Naive B cell (primary cell): ENCODE results near the gene GPR143. TPM values are rescaled to one million over a fixed set of nuclear protein-coding genes. Genes with fewer than 3 reads are reported as not detected.
A peak's percentile ranks its signal among the peaks of the same experiment; 100 is the strongest.

ENCODE experiments used
- ATAC-seq, 2 donors: fragments of 150-1000 bp; cut with Tn5 transposase; 2 replicates each; pipeline ENCODE4 v1.10.0; 2021; ENCODE audit warnings: low read depth in 2 of 2, mild to moderate bottlenecking in 2 of 2, moderate library complexity in 2 of 2
- DNase-seq: peaks from one replicate; pipeline ENCODE4 v3.0.0; 2022
- H3K27ac Mint-ChIP-seq, 6 donors: one replicate each; pipeline ENCODE4 v1.8.0; 2020 to 2022; ENCODE audit warnings: mild to moderate bottlenecking in 6 of 6, mixed read lengths in 6 of 6, moderate library complexity in 5 of 6, inconsistent platforms in 2 of 6
- H3K27me3 Mint-ChIP-seq, 3 donors: one replicate each; pipeline ENCODE4 v1.8.0; 2021 to 2022; ENCODE audit warnings: mixed read lengths in 3 of 3, mild to moderate bottlenecking in 1 of 3
- H3K36me3 Mint-ChIP-seq, 2 donors: one replicate each; pipeline ENCODE4 v1.8.0; 2020 to 2022; ENCODE audit warnings: mixed read lengths in 2 of 2, inconsistent platforms in 1 of 2, mild to moderate bottlenecking in 1 of 2
- H3K4me1 Mint-ChIP-seq, 3 donors: one replicate each; pipeline ENCODE4 v1.8.0; 2020 to 2022; ENCODE audit warnings: mixed read lengths in 3 of 3, inconsistent platforms in 1 of 3, mild to moderate bottlenecking in 1 of 3, moderate library complexity in 1 of 3
- H3K4me3 Mint-ChIP-seq, 8 donors: one replicate each; pipeline ENCODE4 v1.8.0; 2020 to 2022; ENCODE audit warnings: mild to moderate bottlenecking in 8 of 8, mixed read lengths in 8 of 8, moderate library complexity in 8 of 8, inconsistent platforms in 2 of 8
- H3K9me3 Mint-ChIP-seq, 7 donors: one replicate each; pipeline ENCODE4 v1.8.0; 2020 to 2022; ENCODE audit warnings: mixed read lengths in 7 of 7, mild to moderate bottlenecking in 5 of 7, inconsistent platforms in 2 of 7, moderate library complexity in 1 of 7
- polyA plus RNA-seq, 6 donors: library from polyadenylated mRNA; unstranded; fragments of 300-500 nt; fragmentation: Illumina TruSeq; gene quantifications; one replicate each; pipeline ENCODE4 v1.2.3, GENCODE V29; 2021; ENCODE audit warnings: low read depth in 6 of 6

GPR143 gene
- polyA plus RNA-seq, 6 donors from 2014 or later, result 0.17 to 0.53 (median 0.23) TPM; not detected in 3

GRCh38 chrX:9693307-9694001, 72.2 kb downstream of the GPR143 start:
- no peaks in the 10 kb centered on the region for H3K27me3 Mint-ChIP-seq
- H3K9me3 Mint-ChIP-seq, result peaks cover 0 to 3% (median 0%) of the 10 kb centered on the region in 7 donors
- no peak overlapping the region for H3K27ac Mint-ChIP-seq
- ATAC-seq, result no peak
- H3K4me3 Mint-ChIP-seq, result no peak overlapping the region
- H3K36me3 Mint-ChIP-seq, result peaks cover 6 to 16% of the 10 kb centered on the region in 2 donors
- DNase-seq, result no peak
- no peaks in the 10 kb centered on the region for H3K4me1 Mint-ChIP-seq

- Mint-ChIP-seq H3K36me3 (peaks cover 19% of the 10 kb centered on the region in 2 donors), H3K4me1 (no peaks in the 10 kb centered on the region), H3K4me3 (no peak overlapping the region), H3K9me3 (peaks cover 0 to 4% (median 3%) of the 10 kb centered on the region in 7 donors), H3K27me3 (no peaks in the 10 kb centered on the region), H3K27ac (no peak overlapping the region)
- DNase-seq, result no peak
- ATAC-seq, result no peak
These were observed 75.6 kb downstream of the GPR143 start for GRCh38 chrX:9690046-9690445.

GRCh38 chrX:9688833-9689232, 76.8 kb downstream of the GPR143 start:
- no peak for DNase-seq
- H3K27ac Mint-ChIP-seq, result no peak overlapping the region
- H3K36me3 Mint-ChIP-seq, result peaks cover 17 to 20% of the 10 kb centered on the region in 2 donors
- no peaks in the 10 kb centered on the region for H3K27me3 Mint-ChIP-seq
- H3K4me3 Mint-ChIP-seq, result no peak overlapping the region
- peaks cover 0 to 4% (median 1%) of the 10 kb centered on the region in 7 donors for H3K9me3 Mint-ChIP-seq
- no peaks in the 10 kb centered on the region for H3K4me1 Mint-ChIP-seq
- no peak for ATAC-seq

GRCh38 chrX:9687899-9688298, 77.7 kb downstream of the GPR143 start:
- Mint-ChIP-seq H3K9me3 (peaks cover 0 to 4% (median 2%) of the 10 kb centered on the region in 7 donors), H3K4me3 (no peak overlapping the region), H3K27me3 (no peaks in the 10 kb centered on the region), H3K4me1 (no peaks in the 10 kb centered on the region), H3K36me3 (peaks cover 17 to 20% of the 10 kb centered on the region in 2 donors), H3K27ac (no peak overlapping the region)
- ATAC-seq (no peak), DNase-seq (no peak)

- no peak for DNase-seq
- Mint-ChIP-seq H3K4me1 (peaks cover 0 to 13% (median 3%) of the 10 kb centered on the region in 3 donors), H3K27ac (no peak overlapping the region), H3K36me3 (peaks cover 10 to 20% of the 10 kb centered on the region in 2 donors), H3K4me3 (no peak overlapping the region), H3K27me3 (no peaks in the 10 kb centered on the region), H3K9me3 (peaks cover 0 to 4% (median 2%) of the 10 kb centered on the region in 7 donors)
- ATAC-seq, result no peak
These were observed 82.3 kb downstream of the GPR143 start for GRCh38 chrX:9683350-9683749.

GRCh38 chrX:9682861-9683260, 82.8 kb downstream of the GPR143 start:
- DNase-seq (no peak), ATAC-seq (no peak)
- Mint-ChIP-seq H3K27ac (no peak overlapping the region), H3K27me3 (no peaks in the 10 kb centered on the region), H3K36me3 (peaks cover 5 to 20% of the 10 kb centered on the region in 2 donors), H3K4me3 (no peak overlapping the region), H3K9me3 (peaks cover 0 to 4% (median 1%) of the 10 kb centered on the region in 7 donors), H3K4me1 (peaks cover 3 to 18% (median 6%) of the 10 kb centered on the region in 3 donors)

GRCh38 chrX:9682456-9682855, 83.2 kb downstream of the GPR143 start:
- Mint-ChIP-seq H3K27me3 (no peaks in the 10 kb centered on the region), H3K4me1 (peaks cover 6 to 22% (median 7%) of the 10 kb centered on the region in 3 donors), H3K9me3 (peaks cover 0 to 4% (median 1%) of the 10 kb centered on the region in 7 donors), H3K27ac (no peak overlapping the region), H3K36me3 (peaks cover 4 to 20% of the 10 kb centered on the region in 2 donors), H3K4me3 (no peak overlapping the region)
- ATAC-seq (no peak), DNase-seq (no peak)

GRCh38 chrX:9681422-9681821, 84.2 kb downstream of the GPR143 start:
- ATAC-seq, result no peak
- Mint-ChIP-seq H3K36me3 (peaks cover 3 to 20% of the 10 kb centered on the region in 2 donors), H3K4me1 (peaks cover 10 to 30% (median 18%) of the 10 kb centered on the region in 3 donors), H3K9me3 (peaks cover 0 to 8% (median 4%) of the 10 kb centered on the region in 7 donors), H3K27ac (peak overlapping the region in 2 of 6 donors; percentile 25 to 45), H3K4me3 (no peak overlapping the region), H3K27me3 (no peaks in the 10 kb centered on the region)
- no peak for DNase-seq

GRCh38 chrX:9681011-9681410, 84.6 kb downstream of the GPR143 start:
- peaks cover 10 to 30% (median 18%) of the 10 kb centered on the region in 3 donors for H3K4me1 Mint-ChIP-seq
- peaks cover 7 to 20% of the 10 kb centered on the region in 2 donors for H3K36me3 Mint-ChIP-seq
- peaks cover 0 to 12% (median 5%) of the 10 kb centered on the region in 7 donors for H3K9me3 Mint-ChIP-seq
- no peaks in the 10 kb centered on the region for H3K27me3 Mint-ChIP-seq
- ATAC-seq (no peak), DNase-seq (no peak)
- no peak overlapping the region for H3K4me3 Mint-ChIP-seq
- no peak overlapping the region for H3K27ac Mint-ChIP-seq

- peak overlapping the region in 4 of 6 donors; percentile 86 to 99 (median 92) for H3K27ac Mint-ChIP-seq
- DNase-seq (no peak), ATAC-seq (no peak)
- H3K36me3 Mint-ChIP-seq, result peaks cover 9 to 11% of the 10 kb centered on the region in 2 donors
- H3K4me1 Mint-ChIP-seq, result peaks cover 10 to 37% (median 18%) of the 10 kb centered on the region in 3 donors
- peak overlapping the region in 4 of 8 donors; percentile 30 to 71 (median 42) for H3K4me3 Mint-ChIP-seq
- no peaks in the 10 kb centered on the region for H3K27me3 Mint-ChIP-seq
- H3K9me3 Mint-ChIP-seq, result peaks cover 0 to 15% (median 4%) of the 10 kb centered on the region in 7 donors
These were observed 87.3 kb downstream of the GPR143 start for GRCh38 chrX:9678215-9678965.

- Mint-ChIP-seq H3K36me3 (peaks cover 9 to 21% of the 10 kb centered on the region in 2 donors), H3K27me3 (no peaks in the 10 kb centered on the region), H3K27ac (peak overlapping the region; percentile 87 to 99 (median 92)), H3K4me1 (peaks cover 18 to 44% (median 24%) of the 10 kb centered on the region in 3 donors), H3K9me3 (peaks cover 0 to 15% (median 7%) of the 10 kb centered on the region in 7 donors), H3K4me3 (peak overlapping the region in 6 of 8 donors; percentile 30 to 76 (median 62))
- peak; percentile 64 for DNase-seq
- ATAC-seq, result peak; percentile 89 to 93
These were observed 88.4 kb downstream of the GPR143 start for GRCh38 chrX:9677098-9677739.

GRCh38 chrX:9676738-9677097, 88.9 kb downstream of the GPR143 start:
- DNase-seq, result no peak
- Mint-ChIP-seq H3K9me3 (peaks cover 0 to 15% (median 7%) of the 10 kb centered on the region in 7 donors), H3K27ac (peak overlapping the region; percentile 87 to 99 (median 92)), H3K4me1 (peaks cover 21 to 45% (median 29%) of the 10 kb centered on the region in 3 donors), H3K36me3 (peaks cover 9 to 21% of the 10 kb centered on the region in 2 donors), H3K27me3 (no peaks in the 10 kb centered on the region), H3K4me3 (peak overlapping the region in 6 of 8 donors; percentile 30 to 76 (median 42))
- ATAC-seq, result no peak

GRCh38 chrX:9676306-9676705, 89.3 kb downstream of the GPR143 start:
- H3K4me1 Mint-ChIP-seq, result peaks cover 25 to 49% (median 33%) of the 10 kb centered on the region in 3 donors
- DNase-seq (no peak), ATAC-seq (no peak)
- peak overlapping the region in 2 of 8 donors; percentile 1 to 30 for H3K4me3 Mint-ChIP-seq
- H3K27ac Mint-ChIP-seq, result peak overlapping the region in 5 of 6 donors; percentile 87 to 97 (median 91)
- H3K9me3 Mint-ChIP-seq, result peaks cover 0 to 15% (median 7%) of the 10 kb centered on the region in 7 donors
- H3K36me3 Mint-ChIP-seq, result peaks cover 9 to 21% of the 10 kb centered on the region in 2 donors
- H3K27me3 Mint-ChIP-seq, result no peaks in the 10 kb centered on the region
